Chondrocyte (in vitro differentiated cells): ENCODE results near the gene VTN. TPM values are rescaled to one million over a fixed set of nuclear protein-coding genes. Genes with fewer than 3 reads are reported as not detected.

ENCODE experiments used
- DNase-seq: peaks from one replicate; pipeline ENCODE4 v3.0.0; 2021; ENCODE audit warnings: mixed read lengths, low spot score
- H3K27ac Mint-ChIP-seq: one replicate; pipeline ENCODE4 v1.8.0; 2021; ENCODE audit warnings: mild to moderate bottlenecking, moderate library complexity, mixed read lengths; ENCODE audit not compliant: unreplicated experiment
- H3K27me3 Mint-ChIP-seq: 2 replicates; pipeline ENCODE4 v1.8.0; 2021; ENCODE audit warnings: low read depth, mixed read lengths
- H3K36me3 Mint-ChIP-seq: 2 replicates; pipeline ENCODE4 v1.8.0; 2021; ENCODE audit warnings: low read depth, mixed read lengths
- H3K4me1 Mint-ChIP-seq: 2 replicates; pipeline ENCODE4 v1.8.0; 2021; ENCODE audit warnings: low read depth, mild to moderate bottlenecking, mixed read lengths
- H3K4me3 Mint-ChIP-seq: one replicate; pipeline ENCODE4 v1.8.0; 2021; ENCODE audit warnings: mild to moderate bottlenecking, moderate library complexity, mixed read lengths; ENCODE audit not compliant: unreplicated experiment
- H3K9me3 Mint-ChIP-seq: 2 replicates; pipeline ENCODE4 v1.8.0; 2021; ENCODE audit warnings: low read depth, mixed read lengths
- CTCF ChIP-seq: fragments of 200-600 bp; sonication (generic); IDR thresholded peaks from 2 replicates; pipeline ENCODE4 v1.5.0; 2021; ENCODE audit warnings: antibody characterized with exemption, mild to moderate bottlenecking, moderate library complexity
- total RNA-seq: library from RNA; stranded (reverse); gene quantifications from 3 replicates; pipeline ENCODE4 v1.2.1, GENCODE V29; 2021

The VTN gene
- total RNA-seq, 1 donor from 2014 or later, result 0.55 TPM

DNA sequence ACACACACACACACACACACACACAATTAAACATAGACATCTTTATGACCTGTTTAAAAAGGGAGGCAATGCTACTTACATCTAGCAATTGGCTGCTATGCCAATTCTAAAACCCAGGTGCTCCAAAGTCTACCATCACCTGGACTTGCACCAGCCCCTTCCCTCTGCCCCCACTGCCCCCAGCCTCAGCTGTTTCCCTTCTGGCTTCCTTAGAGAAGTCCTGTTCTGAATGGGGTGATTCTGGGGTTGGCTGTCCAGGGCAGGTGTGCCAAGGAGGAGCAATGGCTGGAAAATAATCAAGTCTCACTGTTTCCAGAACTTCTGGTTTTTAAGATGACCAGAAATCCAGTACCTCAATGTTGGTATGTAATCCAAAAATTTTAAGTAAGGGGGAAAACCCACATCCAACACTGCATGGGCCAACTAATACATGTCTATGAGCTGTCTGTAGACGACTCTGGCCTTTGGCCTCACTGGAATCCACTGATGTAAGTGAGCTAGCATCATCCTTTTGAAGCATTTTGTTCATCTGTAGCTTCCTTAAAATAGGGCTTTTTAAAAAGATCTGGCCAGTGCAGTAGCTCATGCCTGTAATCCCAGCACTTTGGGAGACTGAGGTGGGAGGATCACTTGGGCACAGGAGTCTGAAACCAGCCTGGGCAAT is 36.9 kb downstream of the VTN start:
- Mint-ChIP-seq H3K4me1 (peaks cover 55% of the 10 kb centered on the region), H3K9me3 (no peaks in the 10 kb centered on the region), H3K36me3 (peaks cover 7% of the 10 kb centered on the region), H3K27me3 (no peaks in the 10 kb centered on the region), H3K4me3 (peak overlapping the region; percentile 93), H3K27ac (peak overlapping the region; percentile 27)
- no peak for TF ChIP-seq CTCF
- no peak for DNase-seq

- no peak for TF ChIP-seq CTCF
- Mint-ChIP-seq H3K4me3 (no peak overlapping the region), H3K27me3 (no peaks in the 10 kb centered on the region), H3K27ac (no peak overlapping the region), H3K36me3 (peaks cover 11% of the 10 kb centered on the region), H3K9me3 (no peaks in the 10 kb centered on the region), H3K4me1 (peaks cover 47% of the 10 kb centered on the region)
- DNase-seq, result no peak
Measured at GRCh38 chr17:28331891-28332420, 38.2 kb downstream of the VTN start.

DNA sequence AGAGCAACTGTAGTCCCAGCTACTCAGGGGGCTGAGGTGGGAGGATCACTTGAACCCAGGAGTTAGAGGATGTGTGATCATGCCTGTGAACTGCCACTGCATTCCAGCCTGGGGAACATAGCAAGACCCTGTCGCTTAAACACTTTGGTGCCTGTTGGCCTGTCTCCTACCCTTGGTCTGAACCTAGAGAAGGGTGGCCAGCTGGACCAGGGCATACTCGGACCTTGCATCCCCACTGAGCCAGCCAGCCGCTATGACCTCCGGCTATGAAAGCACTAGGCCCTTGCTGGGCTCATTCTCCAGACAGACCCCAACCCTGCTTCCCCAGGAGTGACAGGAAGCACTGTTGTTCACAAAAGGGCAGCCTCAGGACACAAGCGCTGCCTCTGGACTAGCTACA is 39.4 kb downstream of the VTN start:
- Mint-ChIP-seq H3K9me3 (no peaks in the 10 kb centered on the region), H3K4me3 (no peak overlapping the region), H3K4me1 (peaks cover 38% of the 10 kb centered on the region), H3K27me3 (no peaks in the 10 kb centered on the region), H3K36me3 (peaks cover 11% of the 10 kb centered on the region), H3K27ac (no peak overlapping the region)
- DNase-seq, result no peak
- no peak for TF ChIP-seq CTCF

GRCh38 chr17:28328325-28328724 is 41.8 kb downstream of the VTN start:
- peaks cover 11% of the 10 kb centered on the region for H3K36me3 Mint-ChIP-seq
- H3K27me3 Mint-ChIP-seq, result no peaks in the 10 kb centered on the region
- no peak for DNase-seq
- H3K27ac Mint-ChIP-seq, result no peak overlapping the region
- TF ChIP-seq CTCF, result no peak
- H3K4me3 Mint-ChIP-seq, result no peak overlapping the region
- H3K4me1 Mint-ChIP-seq, result peaks cover 22% of the 10 kb centered on the region
- H3K9me3 Mint-ChIP-seq, result no peaks in the 10 kb centered on the region

- H3K9me3 Mint-ChIP-seq, result no peaks in the 10 kb centered on the region
- peaks cover 11% of the 10 kb centered on the region for H3K36me3 Mint-ChIP-seq
- H3K27me3 Mint-ChIP-seq, result no peaks in the 10 kb centered on the region
- no peak overlapping the region for H3K4me3 Mint-ChIP-seq
- peaks cover 18% of the 10 kb centered on the region for H3K4me1 Mint-ChIP-seq
- H3K27ac Mint-ChIP-seq, result no peak overlapping the region
- TF ChIP-seq CTCF, result peak; percentile 48
- DNase-seq, result no peak
Measured at GRCh38 chr17:28327709-28328108, 42.4 kb downstream of the VTN start.
